H1 (cell line): ENCODE results near the gene PDHB. TPM values are rescaled to one million over a fixed set of nuclear protein-coding genes. Genes with fewer than 3 reads are reported as not detected.

Experiments used
- EGR1 ChIP-seq: IDR thresholded peaks from 2 replicates; pipeline ENCODE4 v1.6.1; 2011; ENCODE audit warnings: low read depth, low read length, borderline replicate concordance
- GABPA ChIP-seq: IDR thresholded peaks from 2 replicates; pipeline ENCODE4 v1.6.1; 2011; ENCODE audit warnings: mild to moderate bottlenecking, low read length, moderate library complexity, borderline replicate concordance; ENCODE audit not compliant: insufficient read depth
- JUN ChIP-seq: IDR thresholded peaks from 2 replicates; pipeline ENCODE4 v1.6.1; 2011; ENCODE audit warnings: low read depth, mild to moderate bottlenecking, improper control_type of control experiment, low read length
- JUND ChIP-seq: IDR thresholded peaks from 2 replicates; pipeline ENCODE4 v1.6.1; 2011; ENCODE audit warnings: mild to moderate bottlenecking, improper control_type of control experiment, low read length
- NRF1 ChIP-seq: IDR thresholded peaks from 2 replicates; pipeline ENCODE4 v1.6.1; 2011; ENCODE audit warnings: mild to moderate bottlenecking, low read depth, low read length, improper control_type of control experiment
- POLR2A ChIP-seq, 2 experiments: IDR thresholded peaks; 1 replicate in 1 of 2; 2 replicates in 1 of 2; pipeline ENCODE4 v1.6.1; 2011; ENCODE audit warnings: low read depth in 2 of 2, low read length in 2 of 2, mild to moderate bottlenecking in 2 of 2; ENCODE audit errors: control extremely low read depth in 1 of 2
- RBBP5 ChIP-seq: IDR thresholded peaks from 2 replicates; pipeline ENCODE4 v1.7.1; 2012; ENCODE audit warnings: low read depth, mild to moderate bottlenecking, inconsistent platforms, low read length, moderate library complexity, borderline replicate concordance
- RXRA ChIP-seq: IDR thresholded peaks from 2 replicates; pipeline ENCODE4 v1.6.1; 2011; ENCODE audit warnings: low read depth, mild to moderate bottlenecking, low read length, moderate library complexity; ENCODE audit not compliant: insufficient read depth
- SUZ12 ChIP-seq: fragments of 200-600 bp; sonication (generic); IDR thresholded peaks from 2 replicates; pipeline ENCODE4 v1.6.1; 2012; ENCODE audit warnings: mild to moderate bottlenecking, inconsistent platforms, low read length, moderate library complexity, mixed read lengths
- polyA plus RNA-seq, 7 experiments: library from polyadenylated mRNA; depleted of rRNA in 3 of 7; stranded (reverse) in 5 of 7; unstranded in 2 of 7; fragments of >200 nt in 5 of 7; fragments of 200-250 nt in 2 of 7; gene quantifications; 1 replicate in 5 of 7; 2 replicates in 1 of 7; 4 replicates in 1 of 7; pipeline versions ENCODE4 v1.2.1 to v1.2.3, GENCODE V29; 2011 to 2013; ENCODE audit warnings: missing spikeins in 2 of 7, mixed read lengths in 2 of 7
- total RNA-seq: library from RNA; stranded (reverse); fragmentation: NEBNext Ultra II Directional; extraction: Animal tissue kit (Norgen Biotek cat#: 25700); gene quantifications from 2 replicates; pipeline ENCODE4 v1.2.1, GENCODE V29; 2021
- TF ChIP-seq, protein P1 (sequence below): fragments of 300-600 bp; sonication (generic); IDR thresholded peaks from 2 replicates; pipeline ENCODE4 v1.7.1; 2012; ENCODE audit warnings: low read length, moderate library complexity, mild to moderate bottlenecking, inconsistent platforms; ENCODE audit not compliant: insufficient replicate concordance

PDHB gene
- total and polyA plus RNA-seq, 2 of the 8 experiments (the other 6 are each of a cell fraction or from before 2014, with no cell fraction given), result 90.4 to 140 TPM

DNA sequence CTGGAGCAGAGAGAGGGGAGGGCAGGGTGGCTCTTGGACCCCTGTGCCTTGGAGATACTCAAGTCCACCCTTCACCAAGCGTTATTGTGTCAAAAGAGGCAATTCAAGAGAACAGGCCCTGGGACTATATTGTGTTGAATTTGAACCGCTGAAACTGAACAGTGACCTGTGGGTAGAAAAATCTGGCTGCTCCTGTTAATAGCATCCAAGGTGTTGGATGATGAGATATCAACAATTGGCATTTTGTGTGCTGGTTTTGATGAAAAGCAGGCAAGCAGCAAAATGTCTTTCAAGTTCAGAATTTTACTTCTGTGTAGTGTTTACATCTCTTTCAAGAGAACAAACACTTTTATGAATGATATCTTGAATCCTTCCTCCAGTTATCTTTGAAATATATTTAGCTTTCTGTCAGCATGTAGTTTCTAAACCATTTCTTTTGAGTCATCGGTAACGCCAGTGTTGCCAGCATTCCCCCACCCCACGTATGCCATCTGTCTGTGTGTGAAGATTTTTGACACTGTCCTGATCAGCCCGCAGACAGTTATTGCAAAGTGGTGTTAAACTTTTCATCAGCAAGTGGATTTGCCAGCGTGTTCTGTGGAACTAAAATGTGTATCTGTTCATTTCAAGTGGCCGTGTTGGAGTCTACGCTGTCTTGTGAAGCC is 34.8 kb downstream of the PDHB start (continued):
- TF ChIP-seq RBBP5 (no peak), NRF1 (no peak), JUND (no peak), EGR1 (no peak), SUZ12 (no peak), POLR2A (IDR thresholded peaks at IDR 0.05; ENCODE audit: control extremely low read depth in 1 of 2, low read depth in 2 of 2, low read length in 2 of 2) (no peak), GABPA (no peak), JUN (no peak), RXRA (no peak)
- TF ChIP-seq, protein P1, sequence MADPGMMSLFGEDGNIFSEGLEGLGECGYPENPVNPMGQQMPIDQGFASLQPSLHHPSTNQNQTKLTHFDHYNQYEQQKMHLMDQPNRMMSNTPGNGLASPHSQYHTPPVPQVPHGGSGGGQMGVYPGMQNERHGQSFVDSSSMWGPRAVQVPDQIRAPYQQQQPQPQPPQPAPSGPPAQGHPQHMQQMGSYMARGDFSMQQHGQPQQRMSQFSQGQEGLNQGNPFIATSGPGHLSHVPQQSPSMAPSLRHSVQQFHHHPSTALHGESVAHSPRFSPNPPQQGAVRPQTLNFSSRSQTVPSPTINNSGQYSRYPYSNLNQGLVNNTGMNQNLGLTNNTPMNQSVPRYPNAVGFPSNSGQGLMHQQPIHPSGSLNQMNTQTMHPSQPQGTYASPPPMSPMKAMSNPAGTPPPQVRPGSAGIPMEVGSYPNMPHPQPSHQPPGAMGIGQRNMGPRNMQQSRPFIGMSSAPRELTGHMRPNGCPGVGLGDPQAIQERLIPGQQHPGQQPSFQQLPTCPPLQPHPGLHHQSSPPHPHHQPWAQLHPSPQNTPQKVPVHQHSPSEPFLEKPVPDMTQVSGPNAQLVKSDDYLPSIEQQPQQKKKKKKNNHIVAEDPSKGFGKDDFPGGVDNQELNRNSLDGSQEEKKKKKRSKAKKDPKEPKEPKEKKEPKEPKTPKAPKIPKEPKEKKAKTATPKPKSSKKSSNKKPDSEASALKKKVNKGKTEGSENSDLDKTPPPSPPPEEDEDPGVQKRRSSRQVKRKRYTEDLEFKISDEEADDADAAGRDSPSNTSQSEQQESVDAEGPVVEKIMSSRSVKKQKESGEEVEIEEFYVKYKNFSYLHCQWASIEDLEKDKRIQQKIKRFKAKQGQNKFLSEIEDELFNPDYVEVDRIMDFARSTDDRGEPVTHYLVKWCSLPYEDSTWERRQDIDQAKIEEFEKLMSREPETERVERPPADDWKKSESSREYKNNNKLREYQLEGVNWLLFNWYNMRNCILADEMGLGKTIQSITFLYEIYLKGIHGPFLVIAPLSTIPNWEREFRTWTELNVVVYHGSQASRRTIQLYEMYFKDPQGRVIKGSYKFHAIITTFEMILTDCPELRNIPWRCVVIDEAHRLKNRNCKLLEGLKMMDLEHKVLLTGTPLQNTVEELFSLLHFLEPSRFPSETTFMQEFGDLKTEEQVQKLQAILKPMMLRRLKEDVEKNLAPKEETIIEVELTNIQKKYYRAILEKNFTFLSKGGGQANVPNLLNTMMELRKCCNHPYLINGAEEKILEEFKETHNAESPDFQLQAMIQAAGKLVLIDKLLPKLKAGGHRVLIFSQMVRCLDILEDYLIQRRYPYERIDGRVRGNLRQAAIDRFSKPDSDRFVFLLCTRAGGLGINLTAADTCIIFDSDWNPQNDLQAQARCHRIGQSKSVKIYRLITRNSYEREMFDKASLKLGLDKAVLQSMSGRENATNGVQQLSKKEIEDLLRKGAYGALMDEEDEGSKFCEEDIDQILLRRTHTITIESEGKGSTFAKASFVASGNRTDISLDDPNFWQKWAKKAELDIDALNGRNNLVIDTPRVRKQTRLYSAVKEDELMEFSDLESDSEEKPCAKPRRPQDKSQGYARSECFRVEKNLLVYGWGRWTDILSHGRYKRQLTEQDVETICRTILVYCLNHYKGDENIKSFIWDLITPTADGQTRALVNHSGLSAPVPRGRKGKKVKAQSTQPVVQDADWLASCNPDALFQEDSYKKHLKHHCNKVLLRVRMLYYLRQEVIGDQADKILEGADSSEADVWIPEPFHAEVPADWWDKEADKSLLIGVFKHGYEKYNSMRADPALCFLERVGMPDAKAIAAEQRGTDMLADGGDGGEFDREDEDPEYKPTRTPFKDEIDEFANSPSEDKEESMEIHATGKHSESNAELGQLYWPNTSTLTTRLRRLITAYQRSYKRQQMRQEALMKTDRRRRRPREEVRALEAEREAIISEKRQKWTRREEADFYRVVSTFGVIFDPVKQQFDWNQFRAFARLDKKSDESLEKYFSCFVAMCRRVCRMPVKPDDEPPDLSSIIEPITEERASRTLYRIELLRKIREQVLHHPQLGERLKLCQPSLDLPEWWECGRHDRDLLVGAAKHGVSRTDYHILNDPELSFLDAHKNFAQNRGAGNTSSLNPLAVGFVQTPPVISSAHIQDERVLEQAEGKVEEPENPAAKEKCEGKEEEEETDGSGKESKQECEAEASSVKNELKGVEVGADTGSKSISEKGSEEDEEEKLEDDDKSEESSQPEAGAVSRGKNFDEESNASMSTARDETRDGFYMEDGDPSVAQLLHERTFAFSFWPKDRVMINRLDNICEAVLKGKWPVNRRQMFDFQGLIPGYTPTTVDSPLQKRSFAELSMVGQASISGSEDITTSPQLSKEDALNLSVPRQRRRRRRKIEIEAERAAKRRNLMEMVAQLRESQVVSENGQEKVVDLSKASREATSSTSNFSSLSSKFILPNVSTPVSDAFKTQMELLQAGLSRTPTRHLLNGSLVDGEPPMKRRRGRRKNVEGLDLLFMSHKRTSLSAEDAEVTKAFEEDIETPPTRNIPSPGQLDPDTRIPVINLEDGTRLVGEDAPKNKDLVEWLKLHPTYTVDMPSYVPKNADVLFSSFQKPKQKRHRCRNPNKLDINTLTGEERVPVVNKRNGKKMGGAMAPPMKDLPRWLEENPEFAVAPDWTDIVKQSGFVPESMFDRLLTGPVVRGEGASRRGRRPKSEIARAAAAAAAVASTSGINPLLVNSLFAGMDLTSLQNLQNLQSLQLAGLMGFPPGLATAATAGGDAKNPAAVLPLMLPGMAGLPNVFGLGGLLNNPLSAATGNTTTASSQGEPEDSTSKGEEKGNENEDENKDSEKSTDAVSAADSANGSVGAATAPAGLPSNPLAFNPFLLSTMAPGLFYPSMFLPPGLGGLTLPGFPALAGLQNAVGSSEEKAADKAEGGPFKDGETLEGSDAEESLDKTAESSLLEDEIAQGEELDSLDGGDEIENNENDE, result no peak
- TF ChIP-seq, all 59 proteins: peak for 0
